Neural progenitor cell (in vitro differentiated cells): ENCODE measurements around the gene FBLN7.

Experiments used
- CTCF ChIP-seq: fragments of 200-600 bp; sonication (generic); IDR thresholded peaks from 2 replicates; pipeline ENCODE4 v1.5.1; 2017; ENCODE audit warnings: antibody characterized with exemption, mild to moderate bottlenecking
- EZH2 ChIP-seq: fragments of 200-600 bp; sonication (generic); IDR thresholded peaks from 2 replicates; pipeline ENCODE4 v1.6.1; 2017; ENCODE audit warnings: antibody characterized with exemption, mild to moderate bottlenecking, moderate library complexity
- EZH2phosphoT487 ChIP-seq: fragments of 200-600 bp; sonication (generic); IDR thresholded peaks from 2 replicates; pipeline ENCODE4 v1.6.1; 2017; ENCODE audit warnings: antibody characterized with exemption

GRCh38 chr2:112129060-112129459 lies 9.1 kb upstream of the FBLN7 start:
- TF ChIP-seq CTCF (no peak), EZH2 (no peak), EZH2phosphoT487 (no peak)
